Kidney capillary endothelial cell (primary cell): Measurements from ENCODE around the gene TGFBR2.
A peak's percentile ranks its signal among the peaks of the same experiment; 100 is the strongest.

Experiments used
- DNase-seq: peaks from one replicate; pipeline ENCODE4 v3.0.0-alpha.2; 2018; ENCODE audit warnings: low spot score

TGFBR2 gene

DNA sequence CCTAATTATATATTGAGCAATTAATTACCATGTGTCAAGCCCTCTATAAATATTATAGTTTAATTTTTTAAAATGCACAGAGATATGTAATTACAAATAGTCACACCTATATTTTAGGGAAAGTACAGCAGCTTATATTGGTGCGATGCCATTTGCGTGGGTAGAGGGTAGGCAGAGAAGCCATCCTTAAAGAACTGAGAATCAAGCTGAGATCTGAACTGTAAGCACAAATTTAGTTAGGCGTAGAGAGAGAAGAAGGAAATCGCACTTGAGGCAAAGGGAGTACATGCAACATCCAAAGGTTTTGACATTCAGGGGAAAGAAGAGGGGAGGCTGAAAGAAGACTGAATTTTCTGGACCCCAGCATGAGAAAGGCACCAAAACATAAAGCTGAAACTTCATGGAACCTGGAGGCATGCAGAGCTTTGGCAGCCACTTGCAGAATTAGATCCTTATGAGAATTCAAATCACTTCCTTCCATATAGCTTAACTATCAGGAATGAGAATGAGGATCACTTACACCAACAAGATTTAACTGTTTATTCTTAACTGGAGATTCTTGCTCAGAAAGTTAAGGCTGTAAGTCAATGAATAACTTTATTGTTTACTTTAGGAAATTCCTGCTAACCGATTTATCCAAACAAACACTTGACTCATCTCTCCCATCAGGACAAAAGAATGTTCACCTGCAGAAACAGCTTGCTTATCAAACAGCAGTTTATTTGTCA lies 114.3 kb downstream of the TGFBR2 start:
- peak; percentile 47 for DNase-seq

DNA sequence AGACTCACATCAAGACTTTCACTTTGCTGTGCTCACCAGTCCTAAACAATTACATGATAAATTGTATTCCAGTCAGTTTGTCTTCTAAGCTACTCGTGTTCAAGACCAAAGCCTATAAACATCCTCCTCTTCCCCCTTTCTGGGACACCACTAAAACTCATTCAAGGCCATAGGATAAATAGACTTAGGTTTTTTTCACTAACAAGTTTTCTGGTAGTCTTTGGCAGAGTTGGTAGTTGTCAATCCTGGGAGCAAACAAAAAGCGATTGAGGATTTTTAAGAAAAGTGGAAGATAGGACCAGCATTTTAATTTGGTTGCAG lies 114.9 kb downstream of the TGFBR2 start:
- no peak for DNase-seq

DNA sequence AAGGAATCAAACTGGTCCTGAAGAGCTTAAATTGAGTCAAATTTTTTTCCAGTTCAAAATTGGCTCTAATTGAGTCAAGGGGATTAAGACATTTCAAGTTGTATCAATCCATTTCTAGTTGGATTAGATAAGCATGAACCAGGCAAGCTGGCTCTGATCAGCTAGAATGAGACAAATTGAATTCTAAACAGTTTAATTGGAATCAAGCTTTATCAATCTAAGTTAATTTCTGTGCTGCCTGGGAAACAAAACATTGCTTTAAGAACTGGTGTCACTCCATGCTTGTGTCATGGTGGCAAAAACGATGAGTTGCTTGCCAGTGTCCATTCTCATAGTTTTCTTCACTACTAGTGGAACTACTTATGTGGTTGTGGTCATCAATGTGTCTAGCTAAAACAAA lies 116.8 kb downstream of the TGFBR2 start:
- no peak for DNase-seq

DNA sequence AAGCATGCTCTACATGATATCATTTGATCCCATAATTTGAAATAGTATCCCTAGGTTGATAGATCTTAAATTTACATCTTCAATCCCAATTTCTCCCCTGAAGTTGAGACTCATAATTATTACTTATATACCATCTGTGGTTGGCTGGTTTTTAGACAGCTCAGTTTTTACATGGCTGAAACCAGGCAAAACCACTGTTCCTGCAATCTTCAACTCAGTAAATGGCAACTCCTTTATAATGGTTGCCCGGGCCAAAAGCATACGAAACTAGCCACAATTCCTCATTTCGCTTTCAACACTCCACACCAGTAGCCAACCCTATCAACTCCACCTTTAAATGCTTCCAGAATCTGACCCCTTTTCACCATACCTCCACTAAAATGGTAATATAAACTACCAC lies 118.5 kb downstream of the TGFBR2 start:
- DNase-seq = no peak

DNA sequence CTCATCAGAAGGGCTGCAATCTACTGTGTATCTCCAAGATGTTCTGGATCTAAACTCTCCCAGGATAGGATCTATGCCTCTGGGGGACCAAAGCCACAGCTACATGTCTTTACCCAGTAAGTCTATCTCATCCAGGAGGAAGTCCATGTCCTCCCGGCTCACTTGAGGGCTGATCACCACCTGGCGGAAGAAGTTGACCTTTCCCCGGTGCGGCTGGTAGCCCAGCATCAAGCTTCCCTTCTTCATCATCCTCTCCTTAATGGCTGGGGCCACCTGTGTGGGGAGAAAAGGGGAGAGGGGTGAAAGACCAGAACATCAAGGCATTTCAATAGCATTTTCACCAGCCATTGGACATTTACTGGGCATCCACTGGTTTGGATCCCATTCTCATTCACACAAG lies 121.7 kb downstream of the TGFBR2 start:
- no peak for DNase-seq

DNA sequence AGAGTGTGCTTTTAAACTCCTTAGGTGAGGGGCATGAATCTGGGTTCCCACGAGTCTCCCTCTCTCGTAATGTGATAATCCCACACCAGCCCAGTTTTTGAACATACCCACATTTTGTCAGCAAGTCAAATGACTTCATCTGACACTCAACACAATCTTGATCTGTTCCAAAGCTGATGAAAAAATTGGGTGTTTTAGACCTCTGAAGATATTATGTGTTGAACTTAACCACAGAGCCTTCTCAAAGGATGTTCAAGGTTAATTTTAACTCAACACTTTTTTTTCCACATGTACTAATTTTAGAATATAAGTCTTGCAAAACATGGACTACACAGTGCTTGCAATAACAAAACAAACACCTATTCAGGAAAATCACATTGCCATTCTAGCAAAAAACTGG lies 123.1 kb downstream of the TGFBR2 start:
- no peak for DNase-seq

DNA sequence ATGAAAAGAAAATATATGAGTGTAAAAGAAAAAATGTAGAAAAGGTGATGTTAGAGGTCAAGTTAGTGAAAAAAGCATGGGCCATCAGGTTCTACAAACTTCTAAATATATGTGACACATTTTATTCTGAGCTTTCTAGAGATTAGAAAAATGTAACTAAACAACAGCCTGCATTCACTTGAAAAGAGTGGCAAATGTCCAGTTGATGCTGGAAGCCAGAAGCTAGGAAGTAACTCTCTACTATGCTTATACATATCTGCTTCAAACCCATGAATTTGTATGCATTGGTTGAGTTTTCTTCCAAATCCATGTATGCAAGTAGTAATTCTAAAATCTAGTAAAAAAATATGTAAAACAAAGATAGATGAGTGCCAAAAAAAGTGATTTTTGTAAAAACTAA lies 123.5 kb downstream of the TGFBR2 start:
- no peak for DNase-seq

DNA sequence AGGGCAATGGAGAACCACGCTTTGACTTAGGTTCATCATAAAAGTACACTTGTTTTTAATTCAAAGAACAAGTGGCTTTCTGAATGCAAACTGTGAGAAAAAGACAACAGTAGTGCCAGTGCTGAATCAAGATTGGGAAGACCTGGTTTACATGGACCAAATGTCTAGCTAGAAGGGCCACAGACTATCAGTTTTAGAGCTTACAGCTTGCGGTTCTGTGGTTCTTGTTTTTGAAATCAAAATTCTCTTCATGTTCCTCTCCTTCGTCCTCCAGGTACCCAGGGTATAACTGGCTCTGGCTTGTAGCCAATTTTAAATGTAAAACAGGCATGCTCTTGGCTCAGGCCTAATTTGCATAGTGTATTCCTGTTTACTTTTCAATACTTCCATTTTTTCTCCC lies 124.6 kb downstream of the TGFBR2 start:
- DNase-seq = no peak

DNA sequence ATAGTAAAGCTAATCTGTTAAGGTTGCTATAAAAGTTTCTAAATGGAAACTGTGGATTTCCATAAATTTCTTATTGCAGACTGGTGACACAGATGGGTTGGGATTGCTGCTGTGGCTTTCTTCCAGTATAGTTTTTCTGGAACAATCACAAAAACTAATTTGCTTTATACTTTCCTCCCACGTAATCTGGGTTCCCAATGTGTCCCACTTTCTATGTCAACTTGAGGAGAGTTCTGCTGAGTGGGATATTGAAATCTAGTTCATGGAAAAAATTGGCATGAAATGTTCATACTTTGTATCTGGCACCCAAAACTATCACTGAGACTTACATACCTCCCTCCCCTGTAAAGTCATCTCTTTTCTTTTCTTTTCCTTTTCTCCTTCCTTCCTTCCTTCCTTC lies 126.8 kb downstream of the TGFBR2 start:
- DNase-seq = no peak

DNA sequence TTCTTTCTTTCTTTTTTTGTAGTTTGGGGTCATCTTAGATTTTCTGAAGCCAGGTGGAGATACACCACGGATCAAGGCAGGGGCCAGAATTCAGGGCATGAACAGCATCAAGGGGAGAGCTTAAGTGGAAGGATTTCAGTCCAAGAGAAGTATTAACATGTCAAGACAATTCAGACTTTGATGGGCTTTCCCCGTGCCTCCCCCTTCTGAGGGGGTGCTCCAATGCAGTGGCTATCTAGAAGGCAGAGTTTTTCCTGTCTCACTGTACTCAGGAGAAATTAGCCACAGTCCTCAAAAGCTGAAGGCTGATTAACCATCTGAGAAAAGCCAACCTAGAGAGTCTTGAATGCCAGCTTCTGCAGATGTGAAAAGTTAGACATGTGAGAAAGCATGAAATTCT lies 127.3 kb downstream of the TGFBR2 start:
- DNase-seq = no peak

DNA sequence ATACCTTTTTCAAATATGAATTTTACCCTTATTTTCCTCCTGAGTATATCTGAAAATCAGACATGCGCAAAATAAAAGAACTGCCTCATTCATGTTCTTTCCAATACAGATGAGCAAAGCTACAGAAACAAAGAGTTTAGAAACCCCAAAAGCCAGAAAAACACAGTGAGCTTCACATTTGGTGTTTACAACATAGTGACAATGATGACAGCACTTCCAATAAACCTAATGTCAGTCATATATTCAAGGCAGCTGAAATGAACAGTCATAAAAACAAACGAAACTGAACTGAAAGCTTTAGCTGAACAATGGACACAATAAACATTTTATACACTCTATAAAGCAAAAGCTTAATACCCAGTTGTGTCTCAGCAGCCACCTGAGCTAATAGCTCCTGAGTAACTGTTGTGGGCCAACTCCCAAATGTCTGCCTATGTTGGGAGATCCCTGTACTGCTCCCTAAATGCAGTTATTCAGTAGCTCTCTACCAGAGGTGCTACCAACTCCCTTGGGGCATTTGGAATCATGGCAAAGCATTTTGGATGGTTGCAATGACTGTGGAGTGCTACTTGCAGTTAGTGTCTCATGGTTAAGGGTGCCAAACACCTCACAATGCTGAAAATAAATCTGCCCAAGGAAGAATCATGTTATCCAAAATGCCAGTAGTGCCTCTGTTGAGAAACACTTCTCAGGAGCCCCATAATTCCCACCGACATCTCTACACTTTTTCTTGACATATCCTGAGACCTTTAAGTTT lies 131.5 kb downstream of the TGFBR2 start:
- DNase-seq = no peak

DNA sequence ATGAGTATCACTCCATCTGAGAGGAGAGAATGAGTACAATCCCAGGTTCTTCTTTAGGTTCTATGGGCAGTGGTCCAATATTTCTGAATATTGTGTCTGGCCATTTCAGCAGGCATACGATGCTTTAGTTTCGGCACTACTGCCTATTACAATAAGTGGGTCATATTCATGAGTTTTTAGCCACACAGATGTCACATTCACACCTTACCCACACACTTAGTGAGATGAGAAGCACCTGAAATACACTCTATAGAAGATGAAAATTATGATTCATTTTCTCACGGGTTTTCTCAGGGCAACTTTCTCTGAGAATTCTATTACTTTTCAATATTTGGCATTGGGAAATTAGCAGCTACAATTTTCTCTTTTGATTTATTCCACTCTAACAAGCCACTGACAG lies 132.2 kb downstream of the TGFBR2 start:
- DNase-seq = no peak

DNA sequence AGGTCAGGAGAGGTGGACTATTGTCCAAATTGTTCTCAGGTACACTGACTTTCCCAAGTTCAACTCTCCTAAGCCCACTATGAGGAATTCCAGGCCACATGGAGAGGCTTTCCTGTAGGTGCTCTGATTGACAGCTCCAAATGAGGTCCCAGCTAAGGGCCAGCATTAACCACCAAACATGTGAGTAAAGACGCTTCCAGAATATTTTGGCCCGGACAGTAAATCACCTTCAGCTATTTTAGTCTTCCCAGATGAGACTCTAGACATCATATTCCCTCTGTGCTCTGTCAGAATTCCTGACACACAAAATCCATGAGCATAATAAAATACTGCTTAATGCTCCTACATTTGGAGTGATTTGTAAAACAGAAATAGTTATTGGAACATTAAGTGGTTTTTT lies 135.5 kb downstream of the TGFBR2 start:
- no peak for DNase-seq

DNA sequence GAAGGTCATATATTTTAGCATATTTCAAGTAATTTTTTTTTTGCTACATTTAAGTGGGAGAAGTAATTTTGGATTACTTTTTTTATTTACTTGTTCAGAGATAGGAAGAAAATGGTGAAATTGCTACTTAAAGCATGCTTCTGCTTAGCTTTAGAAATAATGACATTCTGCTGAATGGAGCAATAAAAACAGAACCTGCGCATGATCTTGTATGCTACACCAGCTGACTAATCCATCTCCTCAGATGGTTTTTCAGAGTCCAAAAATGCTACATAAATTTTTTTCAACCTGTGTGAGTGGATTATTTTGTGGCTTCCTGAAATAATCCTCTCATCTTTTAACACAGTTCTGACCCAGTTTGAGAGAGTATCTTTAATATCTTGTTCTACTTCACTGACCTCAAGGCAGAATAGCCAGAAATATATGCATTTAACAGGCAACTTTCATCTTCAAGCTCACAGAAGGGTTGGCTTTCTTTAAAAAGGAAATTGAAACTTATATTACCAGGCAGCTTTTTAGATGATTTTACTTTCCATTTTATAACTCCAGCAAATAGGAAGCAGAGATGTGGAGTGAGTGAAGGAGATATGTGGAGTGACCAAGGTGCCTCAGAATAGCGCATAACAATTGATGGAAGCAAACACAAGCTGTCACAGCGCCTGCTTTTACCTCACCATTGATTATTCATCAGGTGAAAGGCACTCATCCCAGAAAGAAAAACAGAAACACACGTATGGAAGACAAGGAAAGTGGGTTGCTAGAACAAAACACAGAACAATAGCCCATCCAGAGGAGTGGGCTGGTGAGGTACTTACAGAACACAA lies 136.6 kb downstream of the TGFBR2 start:
- DNase-seq = no peak
